Esophagus muscularis mucosa (tissue), 3 donors: Measurements from ENCODE around the gene ZNF644.

ENCODE experiments used
- CTCF ChIP-seq, 3 experiments: fragments of 200-600 bp in 2 of 3; fragments of 450-650 bp in 1 of 3; sonication (generic) in 2 of 3; IDR thresholded peaks; one replicate each; pipeline ENCODE4 v1.5.1; 2017 to 2019; ENCODE audit warnings: antibody characterized with exemption in 3 of 3, mild to moderate bottlenecking in 2 of 3, moderate library complexity in 1 of 3
- POLR2A ChIP-seq: fragments of 450-650 bp; IDR thresholded peaks from one replicate; pipeline ENCODE4 v1.6.1; 2017; ENCODE audit warnings: antibody characterized with exemption, moderate library complexity, mild to moderate bottlenecking, low read depth
- POLR2AphosphoS5 ChIP-seq, 2 donors: sonication (generic); formaldehyde crosslinking; IDR thresholded peaks; one replicate each; pipeline ENCODE4 v1.6.1; 2017; ENCODE audit warnings: antibody characterized with exemption in 2 of 2

DNA sequence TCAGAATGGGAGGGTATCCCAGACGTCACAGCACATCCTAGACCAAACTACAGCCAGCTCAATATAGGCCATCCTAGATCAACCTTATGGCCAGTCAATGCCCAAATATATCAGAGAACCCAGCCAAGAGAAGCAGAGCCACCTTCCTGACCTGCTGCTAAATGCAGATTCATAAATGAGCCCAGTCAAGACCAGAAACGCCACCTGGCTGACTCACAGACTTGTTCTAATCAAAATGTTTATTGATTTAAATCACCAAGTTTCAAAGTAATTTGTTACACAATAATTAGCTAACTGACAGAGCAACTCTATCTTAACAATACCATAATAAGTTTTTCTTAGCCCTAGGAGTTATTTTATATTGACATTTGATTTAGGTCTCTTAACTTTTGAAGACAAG is 28.6 kb downstream of the ZNF644 start:
- TF ChIP-seq POLR2A (no peak), CTCF (IDR thresholded peaks at IDR 0.05) (no peak), POLR2AphosphoS5 (IDR thresholded peaks at IDR 0.05) (no peak)
